HUES48 (cell line): Measurements from ENCODE around the gene ENOX1.

Experiments used
- H3K27ac ChIP-seq: one replicate; pipeline ENCODE4 v1.7.0; 2013; ENCODE audit warnings: low read depth, low read length, inconsistent platforms
- H3K27me3 ChIP-seq: 2 replicates; pipeline ENCODE4 v1.6.1; 2013; ENCODE audit warnings: mild to moderate bottlenecking, low read length; ENCODE audit not compliant: control insufficient read depth, insufficient read depth
- H3K36me3 ChIP-seq: 2 replicates; pipeline ENCODE4 v1.6.1; 2013; ENCODE audit warnings: low read length; ENCODE audit not compliant: control insufficient read depth, insufficient read depth
- H3K4me1 ChIP-seq: 2 replicates; pipeline ENCODE4 v1.6.1; 2013; ENCODE audit warnings: mild to moderate bottlenecking, low read length; ENCODE audit not compliant: control insufficient read depth, insufficient read depth
- H3K4me3 ChIP-seq: 2 replicates; pipeline ENCODE4 v1.5.1; 2013; ENCODE audit warnings: mild to moderate bottlenecking, low read depth, low read length
- H3K9ac ChIP-seq: 2 replicates; pipeline ENCODE4 v1.6.1; 2013; ENCODE audit warnings: mild to moderate bottlenecking, low read depth, low read length, moderate library complexity
- H3K9me3 ChIP-seq: 2 replicates; pipeline ENCODE4 v1.6.1; 2013; ENCODE audit warnings: low read length; ENCODE audit not compliant: control insufficient read depth, insufficient read depth

The ENOX1 gene

GRCh38 chr13:43767341-43767931 is 19.3 kb downstream of the ENOX1 start:
- Histone ChIP-seq H3K4me3 (no peak overlapping the region), H3K4me1 (peaks cover 25% of the 10 kb centered on the region), H3K9ac (no peak overlapping the region), H3K27me3 (no peaks in the 10 kb centered on the region), H3K9me3 (no peaks in the 10 kb centered on the region), H3K36me3 (no peaks in the 10 kb centered on the region), H3K27ac (no peak overlapping the region)

GRCh38 chr13:43766725-43767124 is 20.0 kb downstream of the ENOX1 start:
- Histone ChIP-seq H3K9ac (no peak overlapping the region), H3K9me3 (no peaks in the 10 kb centered on the region), H3K36me3 (no peaks in the 10 kb centered on the region), H3K4me3 (no peak overlapping the region), H3K4me1 (peaks cover 25% of the 10 kb centered on the region), H3K27me3 (no peaks in the 10 kb centered on the region), H3K27ac (no peak overlapping the region)

GRCh38 chr13:43764349-43764748 is 22.4 kb downstream of the ENOX1 start:
- no peaks in the 10 kb centered on the region for H3K9me3 ChIP-seq
- H3K9ac ChIP-seq: no peak overlapping the region
- no peak overlapping the region for H3K27ac ChIP-seq
- no peaks in the 10 kb centered on the region for H3K36me3 ChIP-seq
- H3K4me3 ChIP-seq: no peak overlapping the region
- H3K4me1 ChIP-seq: peaks cover 25% of the 10 kb centered on the region
- no peaks in the 10 kb centered on the region for H3K27me3 ChIP-seq

GRCh38 chr13:43763143-43763759 is 23.5 kb downstream of the ENOX1 start:
- H3K4me1 ChIP-seq: peaks cover 25% of the 10 kb centered on the region
- no peak overlapping the region for H3K9ac ChIP-seq
- H3K36me3 ChIP-seq: no peaks in the 10 kb centered on the region
- no peak overlapping the region for H3K27ac ChIP-seq
- H3K27me3 ChIP-seq: no peaks in the 10 kb centered on the region
- H3K4me3 ChIP-seq: no peak overlapping the region
- no peaks in the 10 kb centered on the region for H3K9me3 ChIP-seq

GRCh38 chr13:43761616-43762315 is 25.0 kb downstream of the ENOX1 start:
- Histone ChIP-seq H3K27me3 (no peaks in the 10 kb centered on the region), H3K9ac (no peak overlapping the region), H3K27ac (no peak overlapping the region), H3K4me1 (peaks cover 25% of the 10 kb centered on the region), H3K9me3 (no peaks in the 10 kb centered on the region), H3K36me3 (no peaks in the 10 kb centered on the region), H3K4me3 (no peak overlapping the region)

- Histone ChIP-seq H3K4me3 (no peak overlapping the region), H3K27ac (no peak overlapping the region), H3K9me3 (no peaks in the 10 kb centered on the region), H3K4me1 (peaks cover 19% of the 10 kb centered on the region), H3K36me3 (no peaks in the 10 kb centered on the region), H3K9ac (no peak overlapping the region), H3K27me3 (no peaks in the 10 kb centered on the region)
Measured at GRCh38 chr13:43760257-43760656, 26.5 kb downstream of the ENOX1 start.

- no peaks in the 10 kb centered on the region for H3K36me3 ChIP-seq
- H3K9me3 ChIP-seq: no peaks in the 10 kb centered on the region
- no peak overlapping the region for H3K4me3 ChIP-seq
- H3K4me1 ChIP-seq: peaks cover 13% of the 10 kb centered on the region
- H3K27me3 ChIP-seq: no peaks in the 10 kb centered on the region
- H3K9ac ChIP-seq: no peak overlapping the region
- no peak overlapping the region for H3K27ac ChIP-seq
Measured at GRCh38 chr13:43758834-43759233, 27.9 kb downstream of the ENOX1 start.

- H3K4me1 ChIP-seq: peaks cover 8% of the 10 kb centered on the region; the same call in 1 of the 2 replicates
- no peak overlapping the region for H3K27ac ChIP-seq
- no peak overlapping the region for H3K9ac ChIP-seq
- no peaks in the 10 kb centered on the region for H3K9me3 ChIP-seq
- H3K4me3 ChIP-seq: no peak overlapping the region
- no peaks in the 10 kb centered on the region for H3K27me3 ChIP-seq
- H3K36me3 ChIP-seq: no peaks in the 10 kb centered on the region
Measured at GRCh38 chr13:43757266-43757665, 29.5 kb downstream of the ENOX1 start.

GRCh38 chr13:43755844-43756243 is 30.9 kb downstream of the ENOX1 start:
- H3K4me3 ChIP-seq: no peak overlapping the region
- no peaks in the 10 kb centered on the region for H3K27me3 ChIP-seq
- H3K9me3 ChIP-seq: no peaks in the 10 kb centered on the region
- H3K9ac ChIP-seq: no peak overlapping the region
- H3K27ac ChIP-seq: no peak overlapping the region
- H3K36me3 ChIP-seq: no peaks in the 10 kb centered on the region
- peaks cover 8% of the 10 kb centered on the region; the same call in 1 of the 2 replicates for H3K4me1 ChIP-seq

- H3K9ac ChIP-seq: no peak overlapping the region
Measured at GRCh38 chr13:43751624-43752023, 35.1 kb downstream of the ENOX1 start.

GRCh38 chr13:43749503-43749902 is 37.3 kb downstream of the ENOX1 start:
- Histone ChIP-seq H3K4me1 (0 out of 2 replicates have a peak, but pooled peaks cover under 1% of the 10 kb centered on the region), H3K27me3 (no peaks in the 10 kb centered on the region), H3K27ac (no peak overlapping the region), H3K36me3 (no peaks in the 10 kb centered on the region), H3K9me3 (no peaks in the 10 kb centered on the region), H3K9ac (no peak overlapping the region), H3K4me3 (no peak overlapping the region)

More at GRCh38 chr13:43751624-43752023, 35.1 kb downstream of the ENOX1 start:
- H3K4me3 ChIP-seq: no peak overlapping the region
- no peaks in the 10 kb centered on the region for H3K36me3 ChIP-seq
- no peaks in the 10 kb centered on the region for H3K27me3 ChIP-seq
- no peak overlapping the region for H3K27ac ChIP-seq
- no peaks in the 10 kb centered on the region for H3K9me3 ChIP-seq
- H3K4me1 ChIP-seq: peaks cover 8% of the 10 kb centered on the region; the same call in 1 of the 2 replicates
